GM18867 (cell line): ENCODE results near the gene DCAF11.

Source experiments
- ATAC-seq: cut with Tn5 transposase; IDR thresholded peaks from one replicate; pipeline ENCODE4 v1.9.1; 2021; ENCODE audit warnings: mild to moderate bottlenecking, moderate library complexity; ENCODE audit not compliant: unreplicated experiment

Gene DCAF11

GRCh38 chr14:24137529-24138395 lies 23.2 kb downstream of the DCAF11 start:
- no peak for ATAC-seq

GRCh38 chr14:24138396-24139271 lies 24.1 kb downstream of the DCAF11 start:
- no peak for ATAC-seq

GRCh38 chr14:24139272-24139934 lies 24.8 kb downstream of the DCAF11 start:
- ATAC-seq = no peak

- ATAC-seq = peak; percentile 81
Measured at GRCh38 chr14:24141097-24141880, 26.7 kb downstream of the DCAF11 start, which contains the start of gene EMC9. EMC9 (minus strand) TSS chr14:24141591; CDS start chr14:24141304, 287 bp downstream.

GRCh38 chr14:24143511-24143910 lies 28.9 kb downstream of the DCAF11 start:
- ATAC-seq = no peak

GRCh38 chr14:24144451-24144850 lies 29.9 kb downstream of the DCAF11 start:
- ATAC-seq = no peak

- no peak for ATAC-seq
Measured at GRCh38 chr14:24145219-24145618, 30.6 kb downstream of the DCAF11 start.

GRCh38 chr14:24145690-24146452 lies 31.3 kb downstream of the DCAF11 start:
- ATAC-seq = no peak

- ATAC-seq = peak; percentile 56
Measured at GRCh38 chr14:24146453-24146977, 31.9 kb downstream of the DCAF11 start, which contains the start of gene PSME2. PSME2 (minus strand) TSS chr14:24146610; CDS start chr14:24146581, 29 bp downstream.

GRCh38 chr14:24146978-24147760 lies 32.6 kb downstream of the DCAF11 start, which contains the start of gene RNF31:
RNF31 (plus strand) TSS chr14:24147498; CDS start chr14:24147699, 201 bp downstream.
- peak; percentile 82 for ATAC-seq

- no peak for ATAC-seq
Measured at GRCh38 chr14:24147761-24148428, 33.3 kb downstream of the DCAF11 start.

GRCh38 chr14:24149302-24149969 lies 34.9 kb downstream of the DCAF11 start:
- no peak for ATAC-seq

- no peak for ATAC-seq
Measured at GRCh38 chr14:24150061-24150460, 35.5 kb downstream of the DCAF11 start.

GRCh38 chr14:24150567-24150966 lies 36.0 kb downstream of the DCAF11 start:
- no peak for ATAC-seq

GRCh38 chr14:24150993-24151392 lies 36.4 kb downstream of the DCAF11 start:
- ATAC-seq = no peak

- no peak for ATAC-seq
Measured at GRCh38 chr14:24151404-24152080, 37.0 kb downstream of the DCAF11 start.

- no peak for ATAC-seq
Measured at GRCh38 chr14:24155100-24155499, 40.5 kb downstream of the DCAF11 start.
